ENCODE results near the gene ENPEP. TPM values are rescaled to one million over a fixed set of nuclear protein-coding genes. Genes with fewer than 3 reads are reported as not detected.

ENPEP gene
- total and polyA plus RNA-seq, 9 of the 15 experiments (the other 6 are each of a cell fraction or from before 2014, with no cell fraction given), result 0.01 TPM; not detected in 7

- TF ChIP-seq CTCF (IDR thresholded peaks at IDR 0.05 in 2 of 3, conservative IDR thresholded peaks at IDR 0.05 in 1 of 3; ENCODE audit: insufficient read depth in 2 of 3, low read depth in 1 of 3, low read length in 3 of 3), result peak; percentile 9 to 67 (median 21); a peak in 3 of 6 replicates
- no peak for TF ChIP-seq CEBPB (tag; IDR thresholded peaks at IDR 0.05)
- no peak for TF ChIP-seq ZFP30 (CRISPR knock-in tag; IDR thresholded peaks at IDR 0.05; ENCODE audit: borderline replicate concordance)
Observed at GRCh38 chr4:110508827-110509710, 33.1 kb downstream of the ENPEP start (continued).

- CTCF ChIA-PET (ENCODE audit: low intra/inter-chr PET ratio), result interaction anchor here (0.6 to 10.9 kb wide), 10 partner anchors 25 to 520 kb away, joined by 3 to 252 read pairs (median 4); no protein-coding TSS in a partner anchor
- no peak for TF ChIP-seq HMGXB4 (CRISPR knock-in tag; IDR thresholded peaks at IDR 0.05)
- TF ChIP-seq E4F1 (CRISPR knock-in tag; IDR thresholded peaks at IDR 0.05; ENCODE audit: borderline replicate concordance), result no peak
- no peak for TF ChIP-seq ZNF23 (CRISPR knock-in tag; IDR thresholded peaks at IDR 0.05)
- TF ChIP-seq RNF2 (IDR thresholded peaks at IDR 0.05), result no peak
- no peak for TF ChIP-seq HES1 (IDR thresholded peaks at IDR 0.05; ENCODE audit: low read depth)
- no peak for TF ChIP-seq PURB (CRISPR knock-in tag; IDR thresholded peaks at IDR 0.05; ENCODE audit: low read depth)
Observed at GRCh38 chr4:110510277-110510676, 34.3 kb downstream of the ENPEP start.

More at GRCh38 chr4:110510277-110510676, 34.3 kb downstream of the ENPEP start:
- FAIRE-seq (no peak), DNase-seq (ENCODE audit: extremely low read depth in 1 of 4, low spot score in 3 of 4) (no peak), ATAC-seq (no peak)
- no peak overlapping the region for H2AFZ ChIP-seq (ENCODE audit: low read depth, low read length)
- no peaks in the 10 kb centered on the region for H3K9me3 ChIP-seq (replicated peaks; ENCODE audit: control insufficient read depth, insufficient read depth, low read depth, low read length)
- H3K9me1 ChIP-seq (ENCODE audit: control insufficient read depth, insufficient read depth, low read length), result no peaks in the 10 kb centered on the region
- no peaks in the 10 kb centered on the region for H3K36me3 ChIP-seq (ENCODE audit: control insufficient read depth, insufficient read depth, low read length)
- H3K27ac ChIP-seq (ENCODE audit: extremely low read depth, low read depth, low read length), result no peak overlapping the region
- intact Hi-C loops (cut with micrococcal nuclease), result loop anchor here (2.0 to 10.0 kb wide), 2 partner anchors 165 to 295 kb away; no protein-coding TSS in a partner anchor
- no peak overlapping the region for H3K4me2 ChIP-seq (ENCODE audit: insufficient read depth, low read length)
- no TSS peak for BruUV-seq (replicated peaks)
- WGBS (ENCODE audit: insufficient coverage, low coverage, missing lambda C conversion rate), result 0% methylated on average over 2 of the region's 2 CpGs
- H3K9ac ChIP-seq (ENCODE audit: insufficient read depth in 1 of 2, low read depth in 2 of 2, low read length in 2 of 2), result no peak overlapping the region
- no peaks in the 10 kb centered on the region; a peak in 1 of 5 replicates for H3K27me3 ChIP-seq (ENCODE audit: control insufficient read depth in 2 of 2, insufficient read depth in 2 of 2, low read length in 2 of 2)
- in situ Hi-C loops (cut with MboI), result loop anchor here (25.0 kb wide), 1 partner anchor 1098 kb away; no protein-coding TSS in a partner anchor
- no peaks in the 10 kb centered on the region for H3K79me2 ChIP-seq (ENCODE audit: control insufficient read depth, insufficient read depth, low read length)
- H4K20me1 ChIP-seq (replicated peaks; ENCODE audit: control insufficient read depth, insufficient read depth, low read length), result no peaks in the 10 kb centered on the region
- no peak overlapping the region for H3K4me3 ChIP-seq
- POLR2A ChIA-PET, result interaction anchor here (0.6 kb wide), 1 partner anchor 33 kb away, joined by 3 read pairs; no protein-coding TSS in a partner anchor
- no peaks in the 10 kb centered on the region for H3K4me1 ChIP-seq (replicated peaks in 1 of 2; ENCODE audit: control insufficient read depth in 2 of 2, insufficient read depth in 2 of 2, low read length in 2 of 2)

Data from K562 (cell line).